ENCODE measurements around the gene MICOS13. TPM values are rescaled to one million over a fixed set of nuclear protein-coding genes. Genes with fewer than 3 reads are reported as not detected.
A peak's percentile ranks its signal among the peaks of the same experiment; 100 is the strongest.

MICOS13 gene
- total RNA-seq, 2 donors from 2014 or later, result 26.3 to 35.0 TPM

DNA sequence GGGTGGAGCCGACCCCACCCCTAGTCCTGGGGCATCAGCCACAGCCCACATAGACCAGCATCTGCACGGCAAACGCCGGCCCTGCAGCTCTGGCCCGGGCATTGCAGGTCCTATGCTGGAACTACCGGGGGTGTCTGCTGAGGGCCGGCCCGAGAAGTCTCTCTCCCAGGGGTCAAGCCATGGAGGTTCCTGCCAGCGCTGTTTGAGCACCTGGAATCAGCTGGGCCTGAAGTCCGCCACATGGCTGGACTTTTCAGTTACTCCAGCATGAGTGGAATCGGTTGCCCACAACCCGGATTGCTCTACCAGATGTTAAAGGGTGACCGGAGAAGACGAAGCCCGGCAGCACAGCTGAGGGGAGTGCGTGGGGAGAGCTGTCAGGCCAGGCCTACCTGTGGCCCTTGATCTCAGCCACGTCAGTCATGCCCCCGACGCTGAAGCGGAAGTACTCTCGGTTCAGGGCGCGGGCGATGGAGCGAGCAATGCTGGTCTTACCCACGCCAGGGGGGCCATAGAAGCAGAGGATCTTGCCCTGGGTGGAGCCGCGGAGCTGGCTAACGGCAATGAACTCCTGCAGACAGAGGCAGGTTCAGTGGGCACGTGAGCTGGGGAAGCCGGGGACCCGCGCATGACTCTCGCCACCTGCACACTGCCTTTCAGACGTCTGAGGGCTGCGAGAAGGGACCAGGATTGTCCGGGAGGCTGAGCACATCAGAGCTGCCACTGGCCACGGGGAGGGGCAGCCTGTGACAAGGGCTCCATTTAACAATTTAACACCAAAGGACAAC lies 18.5 kb upstream of the MICOS13 start:
- Histone ChIP-seq H3K9me3 (ENCODE audit: control insufficient read depth, low read length) (peaks cover 10% of the 10 kb centered on the region), H3K4me3 (ENCODE audit: low read length) (no peak overlapping the region), H3K27me3 (ENCODE audit: control insufficient read depth, insufficient read depth, low read length, poor library complexity, severe bottlenecking) (no peaks in the 10 kb centered on the region), H3K27ac (ENCODE audit: low read depth, low read length) (no peak overlapping the region), H3K4me1 (ENCODE audit: control insufficient read depth, insufficient read depth, low read length) (no peaks in the 10 kb centered on the region), H3K9ac (ENCODE audit: extremely low read depth, low read length, poor library complexity, severe bottlenecking) (no peak overlapping the region), H3K36me3 (ENCODE audit: control insufficient read depth, insufficient read depth, low read length) (peaks cover 41% of the 10 kb centered on the region)
- Mint-ChIP-seq H3K9me3 (peaks cover 25% of the 10 kb centered on the region), H3K27ac (no peak overlapping the region), H3K4me3 (no peak overlapping the region), H3K27me3 (ENCODE audit: insufficient read depth) (no peaks in the 10 kb centered on the region), H3K36me3 (ENCODE audit: low read depth) (peaks cover 57% of the 10 kb centered on the region), H3K4me1 (no peaks in the 10 kb centered on the region)
- DNase-seq, result peak; percentile 43
- TF ChIP-seq, protein P1, sequence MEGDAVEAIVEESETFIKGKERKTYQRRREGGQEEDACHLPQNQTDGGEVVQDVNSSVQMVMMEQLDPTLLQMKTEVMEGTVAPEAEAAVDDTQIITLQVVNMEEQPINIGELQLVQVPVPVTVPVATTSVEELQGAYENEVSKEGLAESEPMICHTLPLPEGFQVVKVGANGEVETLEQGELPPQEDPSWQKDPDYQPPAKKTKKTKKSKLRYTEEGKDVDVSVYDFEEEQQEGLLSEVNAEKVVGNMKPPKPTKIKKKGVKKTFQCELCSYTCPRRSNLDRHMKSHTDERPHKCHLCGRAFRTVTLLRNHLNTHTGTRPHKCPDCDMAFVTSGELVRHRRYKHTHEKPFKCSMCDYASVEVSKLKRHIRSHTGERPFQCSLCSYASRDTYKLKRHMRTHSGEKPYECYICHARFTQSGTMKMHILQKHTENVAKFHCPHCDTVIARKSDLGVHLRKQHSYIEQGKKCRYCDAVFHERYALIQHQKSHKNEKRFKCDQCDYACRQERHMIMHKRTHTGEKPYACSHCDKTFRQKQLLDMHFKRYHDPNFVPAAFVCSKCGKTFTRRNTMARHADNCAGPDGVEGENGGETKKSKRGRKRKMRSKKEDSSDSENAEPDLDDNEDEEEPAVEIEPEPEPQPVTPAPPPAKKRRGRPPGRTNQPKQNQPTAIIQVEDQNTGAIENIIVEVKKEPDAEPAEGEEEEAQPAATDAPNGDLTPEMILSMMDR (conservative IDR thresholded peaks at IDR 0.05), result no peak
- 94 to 95% methylated on average over 29 to 38 of the region's 38 CpGs for WGBS, 2 experiments (ENCODE audit: insufficient coverage in 1 of 2, insufficient read length in 1 of 2)

DNA sequence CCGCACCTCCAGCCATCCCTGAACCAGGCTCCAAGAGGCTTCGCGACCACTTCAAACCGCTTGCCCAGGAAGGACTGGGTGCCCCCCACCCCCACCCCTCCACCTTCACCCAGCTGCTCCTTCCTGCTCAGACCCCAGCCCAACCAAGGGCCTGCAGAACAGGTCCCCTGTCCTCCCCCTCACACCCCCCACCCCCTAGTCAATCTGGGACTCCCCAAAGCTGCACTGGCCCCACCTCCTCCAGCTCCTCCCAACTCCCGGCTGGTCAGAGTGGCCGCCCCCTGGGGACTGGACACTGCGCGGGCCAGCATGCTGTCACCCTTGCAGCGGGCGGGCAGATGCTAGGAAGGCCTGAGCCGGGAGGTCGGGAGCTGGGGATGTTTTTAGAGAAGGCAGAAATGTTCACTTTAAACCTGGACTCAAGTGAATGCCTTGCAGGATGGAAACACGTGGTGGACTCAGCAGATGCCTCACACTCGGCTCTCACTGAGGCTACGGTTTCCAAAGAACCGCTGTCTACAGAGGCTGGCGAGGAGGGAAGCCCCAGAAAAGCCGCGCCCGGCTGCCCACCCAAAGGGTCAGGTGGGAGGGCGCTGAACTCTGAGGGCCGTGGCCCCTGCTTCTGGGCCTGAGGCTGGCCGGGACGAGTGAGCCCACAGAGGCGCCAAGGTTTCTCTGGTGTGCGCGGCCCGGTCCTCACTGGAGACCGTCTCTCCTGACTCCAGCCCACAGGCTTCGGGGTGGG lies 17.7 kb upstream of the MICOS13 start:
- Mint-ChIP-seq H3K27ac (no peak overlapping the region), H3K36me3 (ENCODE audit: low read depth) (peaks cover 53% of the 10 kb centered on the region), H3K9me3 (peaks cover 20% of the 10 kb centered on the region), H3K27me3 (ENCODE audit: insufficient read depth) (no peaks in the 10 kb centered on the region), H3K4me3 (no peak overlapping the region), H3K4me1 (no peaks in the 10 kb centered on the region)
- 94 to 95% methylated on average over 11 to 30 of the region's 30 CpGs for WGBS, 2 experiments (ENCODE audit: insufficient coverage in 1 of 2, insufficient read length in 1 of 2)
- H3K9ac ChIP-seq (ENCODE audit: extremely low read depth, low read length, poor library complexity, severe bottlenecking), result no peak overlapping the region
- peaks cover 40% of the 10 kb centered on the region for H3K36me3 ChIP-seq (ENCODE audit: control insufficient read depth, insufficient read depth, low read length)
- H3K4me3 ChIP-seq (ENCODE audit: low read length), result no peak overlapping the region
- DNase-seq, result peak; percentile 51
- TF ChIP-seq, protein P1 (conservative IDR thresholded peaks at IDR 0.05), result no peak
- no peaks in the 10 kb centered on the region for H3K4me1 ChIP-seq (ENCODE audit: control insufficient read depth, insufficient read depth, low read length)
- H3K27ac ChIP-seq (ENCODE audit: low read depth, low read length), result peak overlapping the region; percentile 24
- no peaks in the 10 kb centered on the region for H3K27me3 ChIP-seq (ENCODE audit: control insufficient read depth, insufficient read depth, low read length, poor library complexity, severe bottlenecking)
- H3K9me3 ChIP-seq (ENCODE audit: control insufficient read depth, low read length), result peaks cover 10% of the 10 kb centered on the region

DNA sequence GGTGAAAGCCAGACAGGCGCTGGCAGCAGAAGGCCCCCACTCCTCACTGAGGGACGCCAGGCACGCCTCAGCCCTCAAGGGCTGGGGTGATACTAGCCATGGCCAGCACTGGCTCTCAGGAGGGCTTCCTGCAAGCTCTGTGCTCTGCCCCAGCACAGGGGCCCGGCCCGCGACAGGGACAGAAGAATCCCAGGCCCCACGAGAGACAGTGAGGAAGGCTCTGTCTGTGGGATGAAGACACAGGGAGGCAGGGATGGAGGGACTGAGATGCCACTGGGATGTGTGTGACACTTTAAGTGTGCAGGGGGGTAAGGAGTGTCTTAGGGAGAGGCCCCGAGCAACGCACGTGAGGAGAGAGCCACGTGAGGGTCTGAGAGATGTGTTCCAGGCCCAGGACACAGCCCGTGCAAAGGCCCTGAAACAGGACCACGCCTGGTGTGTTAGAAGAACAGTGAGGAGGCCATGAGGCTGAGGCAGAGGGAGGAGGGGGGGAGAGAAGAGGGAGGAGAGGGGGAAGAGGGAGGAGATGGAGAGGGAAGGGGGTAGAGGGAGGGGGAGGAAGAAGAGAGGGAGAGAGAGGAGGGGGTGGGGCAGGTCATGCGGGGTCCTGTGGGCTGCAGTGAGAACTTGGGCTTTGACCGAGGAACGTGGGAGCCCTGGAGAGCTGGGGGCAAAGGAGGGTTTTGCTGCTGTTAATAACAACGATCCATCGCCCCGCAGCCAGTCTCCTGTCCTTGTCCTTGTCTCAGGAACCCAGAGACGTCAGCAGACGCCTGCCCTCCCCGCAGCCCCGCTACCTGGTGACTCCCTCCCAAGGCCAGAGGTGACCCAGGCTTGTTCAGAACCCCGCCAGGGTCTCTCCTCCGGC lies 16.9 kb upstream of the MICOS13 start:
- Mint-ChIP-seq H3K4me3 (no peak overlapping the region), H3K27me3 (ENCODE audit: insufficient read depth) (no peaks in the 10 kb centered on the region)
- peak; percentile 56 for DNase-seq

More for the DNA sequence above, 16.9 kb upstream of the MICOS13 start:
- Histone ChIP-seq H3K9me3 (ENCODE audit: control insufficient read depth, low read length) (peaks cover 10% of the 10 kb centered on the region), H3K27ac (ENCODE audit: low read depth, low read length) (peak overlapping the region; percentile 49), H3K27me3 (ENCODE audit: control insufficient read depth, insufficient read depth, low read length, poor library complexity, severe bottlenecking) (no peaks in the 10 kb centered on the region), H3K9ac (ENCODE audit: extremely low read depth, low read length, poor library complexity, severe bottlenecking) (no peak overlapping the region), H3K4me1 (ENCODE audit: control insufficient read depth, insufficient read depth, low read length) (no peaks in the 10 kb centered on the region), H3K36me3 (ENCODE audit: control insufficient read depth, insufficient read depth, low read length) (peaks cover 47% of the 10 kb centered on the region), H3K4me3 (ENCODE audit: low read length) (no peak overlapping the region)
- peaks cover 17% of the 10 kb centered on the region for H3K9me3 Mint-ChIP-seq
- TF ChIP-seq, protein P1 (conservative IDR thresholded peaks at IDR 0.05), result no peak
- peaks cover 55% of the 10 kb centered on the region for H3K36me3 Mint-ChIP-seq (ENCODE audit: low read depth)
- H3K4me1 Mint-ChIP-seq, result no peaks in the 10 kb centered on the region
- WGBS, 2 experiments (ENCODE audit: insufficient coverage in 1 of 2, insufficient read length in 1 of 2), result 90 to 94% methylated on average over 20 to 25 of the region's 25 CpGs
- peak overlapping the region; percentile 55 for H3K27ac Mint-ChIP-seq

Measured in endodermal cell (in vitro differentiated cells).